ENCODE measurements around the gene PRDM16. TPM values are rescaled to one million over a fixed set of nuclear protein-coding genes. Genes with fewer than 3 reads are reported as not detected.

Gene PRDM16
- total RNA-seq, 4 donors from 2014 or later = 15.7 to 54.3 (median 27.6) TPM

DNA sequence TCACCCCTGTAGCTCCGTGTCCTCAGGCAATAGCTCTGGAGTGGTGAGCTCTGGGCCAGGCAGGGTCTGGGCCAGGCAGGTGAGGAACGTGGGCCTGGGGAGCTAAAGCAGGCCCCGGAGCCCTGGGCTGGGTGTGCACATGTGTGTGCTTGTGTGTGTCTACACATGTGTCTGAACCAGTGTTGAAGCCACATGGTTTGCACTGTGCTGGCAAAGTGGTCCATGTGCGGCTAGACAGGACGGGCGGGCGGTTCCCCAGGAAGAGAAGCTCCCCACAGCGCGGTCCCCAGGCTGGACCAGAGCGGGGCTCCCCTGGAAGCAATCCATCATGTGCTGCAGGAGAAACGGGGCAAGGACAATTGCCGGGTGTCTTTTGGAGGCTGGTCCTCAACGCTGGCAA, 84.2 kb downstream of the PRDM16 start:
- no peak overlapping the region for H3K27ac ChIP-seq
- WGBS, 2 donors = 95 to 100% methylated on average over 10 to 12 of the region's 13 CpGs
- peaks cover 10 to 16% of the 10 kb centered on the region in 2 donors for H3K4me1 ChIP-seq
- no peak for DNase-seq
- H3K9me3 ChIP-seq = no peaks in the 10 kb centered on the region
- H3K4me3 ChIP-seq (replicated peaks in 1 of 3) = no peak overlapping the region
- TF ChIP-seq, protein P1, sequence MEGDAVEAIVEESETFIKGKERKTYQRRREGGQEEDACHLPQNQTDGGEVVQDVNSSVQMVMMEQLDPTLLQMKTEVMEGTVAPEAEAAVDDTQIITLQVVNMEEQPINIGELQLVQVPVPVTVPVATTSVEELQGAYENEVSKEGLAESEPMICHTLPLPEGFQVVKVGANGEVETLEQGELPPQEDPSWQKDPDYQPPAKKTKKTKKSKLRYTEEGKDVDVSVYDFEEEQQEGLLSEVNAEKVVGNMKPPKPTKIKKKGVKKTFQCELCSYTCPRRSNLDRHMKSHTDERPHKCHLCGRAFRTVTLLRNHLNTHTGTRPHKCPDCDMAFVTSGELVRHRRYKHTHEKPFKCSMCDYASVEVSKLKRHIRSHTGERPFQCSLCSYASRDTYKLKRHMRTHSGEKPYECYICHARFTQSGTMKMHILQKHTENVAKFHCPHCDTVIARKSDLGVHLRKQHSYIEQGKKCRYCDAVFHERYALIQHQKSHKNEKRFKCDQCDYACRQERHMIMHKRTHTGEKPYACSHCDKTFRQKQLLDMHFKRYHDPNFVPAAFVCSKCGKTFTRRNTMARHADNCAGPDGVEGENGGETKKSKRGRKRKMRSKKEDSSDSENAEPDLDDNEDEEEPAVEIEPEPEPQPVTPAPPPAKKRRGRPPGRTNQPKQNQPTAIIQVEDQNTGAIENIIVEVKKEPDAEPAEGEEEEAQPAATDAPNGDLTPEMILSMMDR (IDR thresholded peaks at IDR 0.05) = no peak
- no peak for TF ChIP-seq POLR2A (IDR thresholded peaks at IDR 0.05)
- H3K36me3 ChIP-seq = no peaks in the 10 kb centered on the region
- H3K27me3 ChIP-seq = no peaks in the 10 kb centered on the region
- intact Hi-C loops (cut with DNase I) = no loop called here

DNA sequence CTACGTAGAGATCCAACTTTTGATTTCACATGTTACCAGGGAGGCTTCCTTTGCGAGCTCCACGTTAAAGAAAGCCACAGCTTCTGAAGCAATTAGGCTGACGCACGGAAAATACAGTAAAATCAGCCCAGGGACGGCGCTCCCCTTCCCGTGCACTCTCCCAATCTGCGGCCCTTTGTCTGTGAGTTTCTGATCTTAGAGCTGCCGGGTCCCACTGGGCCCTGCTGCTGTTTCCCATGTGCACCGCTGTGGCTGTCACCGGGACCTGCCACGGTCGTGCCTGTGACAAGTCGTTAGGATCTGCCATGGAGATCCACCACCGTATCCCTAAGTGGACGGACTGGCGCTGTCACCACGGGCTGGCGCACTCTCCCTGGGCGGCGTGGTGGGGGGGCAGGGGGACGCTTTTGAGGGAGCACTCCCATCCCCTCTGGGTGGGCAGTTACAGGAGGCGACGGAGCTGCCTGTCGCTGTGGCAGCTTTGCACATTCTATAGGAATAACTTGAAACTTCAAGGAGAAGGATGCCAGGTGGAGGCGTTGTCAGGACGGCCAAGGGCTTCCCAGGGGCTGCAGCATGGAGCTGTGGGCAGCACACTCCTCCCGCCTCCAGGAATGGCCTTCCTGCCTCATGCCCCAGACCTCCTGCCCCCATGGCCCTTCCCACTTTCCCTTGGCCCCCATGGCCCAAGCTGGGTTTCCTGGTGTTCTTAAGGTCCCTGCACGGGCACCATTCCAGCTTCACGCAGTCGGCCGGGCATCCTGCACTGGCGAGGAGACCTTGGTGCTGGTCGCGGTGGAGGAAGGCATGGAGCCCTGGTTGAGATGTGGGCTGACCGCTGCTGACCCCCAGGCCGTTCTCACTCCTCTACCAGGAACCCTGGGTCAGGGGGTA, 85.1 kb downstream of the PRDM16 start:
- intact Hi-C loops (cut with DNase I) = no loop called here
- peaks cover 10 to 16% of the 10 kb centered on the region in 2 donors for H3K4me1 ChIP-seq
- H3K9me3 ChIP-seq = no peaks in the 10 kb centered on the region
- no peak for DNase-seq
- no peaks in the 10 kb centered on the region for H3K36me3 ChIP-seq
- 89 to 90% methylated on average over 30 to 38 of the region's 38 CpGs for WGBS, 2 donors
- no peak for TF ChIP-seq POLR2A (IDR thresholded peaks at IDR 0.05)
- no peak overlapping the region for H3K4me3 ChIP-seq (replicated peaks in 1 of 3)
- no peak overlapping the region for H3K27ac ChIP-seq
- no peaks in the 10 kb centered on the region for H3K27me3 ChIP-seq

DNA sequence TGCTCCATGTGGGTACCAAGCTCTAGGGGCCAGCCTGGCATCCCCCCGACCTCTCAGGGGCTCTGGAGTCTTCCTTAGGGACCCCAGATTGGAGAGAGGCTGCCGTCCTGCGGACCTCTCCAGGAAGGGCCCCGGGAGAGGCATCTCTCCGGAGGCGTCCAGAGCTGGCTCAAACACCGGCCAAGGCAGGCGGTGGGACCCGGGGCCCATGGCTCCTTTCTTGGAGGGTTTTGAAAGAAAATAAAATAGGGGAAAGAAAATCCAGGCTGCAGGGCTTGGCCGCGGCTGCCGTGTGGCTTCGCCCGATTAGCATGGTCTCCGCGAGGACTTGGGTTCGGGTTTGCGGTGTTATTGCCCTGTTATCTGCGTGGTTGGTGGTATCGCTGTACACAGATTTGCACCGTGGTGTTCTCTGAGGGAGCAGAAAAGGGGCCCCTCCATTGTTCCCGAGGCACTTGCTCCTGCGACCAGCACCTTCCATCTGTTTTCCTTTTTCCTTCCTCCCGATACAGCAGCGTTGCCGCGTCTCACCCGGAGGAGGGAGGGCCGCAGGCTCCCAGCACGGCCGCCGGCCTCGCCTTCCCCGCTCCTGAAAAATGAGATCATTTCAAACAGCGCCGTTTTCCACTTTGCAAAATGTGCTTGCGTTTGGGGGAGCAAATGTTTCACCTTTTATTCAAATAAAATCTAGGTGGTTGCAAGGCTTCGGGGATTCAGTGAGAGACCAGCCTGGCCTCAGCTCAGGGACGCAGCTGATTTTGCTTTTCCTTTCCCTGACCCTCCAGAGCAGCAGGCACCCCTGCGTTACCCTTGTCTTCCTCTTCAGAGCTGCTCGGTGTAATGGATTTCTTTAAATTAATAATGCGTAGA, 86.3 kb downstream of the PRDM16 start:
- H3K36me3 ChIP-seq = no peaks in the 10 kb centered on the region
- H3K9me3 ChIP-seq = no peaks in the 10 kb centered on the region
- no peaks in the 10 kb centered on the region for H3K27me3 ChIP-seq
- H3K27ac ChIP-seq = no peak overlapping the region
- no peak overlapping the region for H3K4me3 ChIP-seq (replicated peaks in 1 of 3)
- WGBS, 2 donors = 71 to 78% methylated on average over 42 of the region's 42 CpGs
- no peak for DNase-seq
- intact Hi-C loops (cut with DNase I) = no loop called here
- peaks cover 10 to 16% of the 10 kb centered on the region in 2 donors for H3K4me1 ChIP-seq
- no peak for TF ChIP-seq POLR2A (IDR thresholded peaks at IDR 0.05)
- TF ChIP-seq, protein P1 (IDR thresholded peaks at IDR 0.05) = no peak

DNA sequence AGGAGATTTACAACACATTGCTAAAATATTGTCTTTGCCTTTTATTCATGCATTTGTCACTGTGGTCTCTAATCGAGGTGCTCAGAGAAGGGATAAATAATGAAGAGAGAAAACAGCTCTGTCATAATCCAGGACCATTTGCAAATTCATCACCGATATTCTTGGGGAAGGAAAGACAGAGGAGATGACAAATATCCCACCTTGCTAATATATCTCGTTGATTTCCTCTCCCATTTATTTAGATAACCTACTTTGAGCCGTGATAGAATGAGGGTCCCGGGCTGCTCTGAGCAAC, 86.9 kb downstream of the PRDM16 start:
- peaks cover 10 to 16% of the 10 kb centered on the region in 2 donors for H3K4me1 ChIP-seq
- intact Hi-C loops (cut with DNase I) = no loop called here
- 77 to 88% methylated on average over 5 of the region's 5 CpGs for WGBS, 2 donors
- no peak for DNase-seq
- no peaks in the 10 kb centered on the region for H3K27me3 ChIP-seq
- H3K36me3 ChIP-seq = no peaks in the 10 kb centered on the region
- no peak overlapping the region for H3K4me3 ChIP-seq (replicated peaks in 1 of 3)
- H3K9me3 ChIP-seq = no peaks in the 10 kb centered on the region
- TF ChIP-seq POLR2A (IDR thresholded peaks at IDR 0.05) = no peak
- TF ChIP-seq, protein P1 (IDR thresholded peaks at IDR 0.05) = no peak
- no peak overlapping the region for H3K27ac ChIP-seq

DNA sequence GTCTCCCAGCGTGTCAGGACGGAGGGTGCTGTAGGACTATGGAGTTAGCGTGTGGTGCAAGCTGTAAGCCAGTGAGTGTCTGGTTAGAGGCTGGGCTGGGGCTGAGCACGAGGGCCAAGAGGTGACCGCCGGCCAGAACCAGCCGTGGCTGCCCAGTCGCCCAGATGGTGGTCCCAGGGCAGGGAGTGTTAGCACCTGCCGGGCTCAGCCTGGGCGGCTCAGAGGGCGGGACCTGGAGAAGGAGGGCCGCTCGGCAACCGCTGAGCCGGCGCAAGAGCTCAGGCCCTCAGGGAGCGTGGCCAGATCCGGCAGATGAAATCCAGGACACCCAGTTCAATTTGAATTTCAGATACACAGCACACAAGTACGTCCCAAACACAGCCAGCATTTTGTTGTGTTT, 87.9 kb downstream of the PRDM16 start:
- H3K9me3 ChIP-seq = no peaks in the 10 kb centered on the region
- no peak overlapping the region for H3K27ac ChIP-seq
- no peak overlapping the region for H3K4me3 ChIP-seq (replicated peaks in 1 of 3)
- DNase-seq = peak; percentile 77 to 78
- H3K27me3 ChIP-seq = no peaks in the 10 kb centered on the region
- 49 to 77% methylated on average over 17 to 19 of the region's 19 CpGs for whole genome bisulfite sequencing, 2 donors
- no peaks in the 10 kb centered on the region for H3K36me3 ChIP-seq
- intact Hi-C loops (cut with DNase I) = no loop called here
- TF ChIP-seq, protein P1 (IDR thresholded peaks at IDR 0.05) = no peak
- no peak for TF ChIP-seq POLR2A (IDR thresholded peaks at IDR 0.05)
- H3K4me1 ChIP-seq = peaks cover under 1 to 5% of the 10 kb centered on the region in 2 donors

Measured in thyroid gland (tissue), 4 donors.